Lung (tissue), 16 donors: ENCODE results near the gene TNFAIP8. TPM values are rescaled to one million over a fixed set of nuclear protein-coding genes. Genes with fewer than 3 reads are reported as not detected.

Source experiments
- ATAC-seq: fragments of 200-7000 bp; cut with Tn5 transposase; one replicate; pipeline ENCODE4 v1.9.1; 2020; ENCODE audit warnings: moderate number of reproducible peaks; ENCODE audit not compliant: insufficient read depth, low FRiP score
- DNase-seq, 3 donors: peaks; one replicate each; pipeline ENCODE4 v3.0.0-alpha.2; 2013 to 2017
- H3K27ac ChIP-seq, 2 donors: one replicate each; pipeline ENCODE4 v1.5.1; 2013; ENCODE audit warnings: mild to moderate bottlenecking in 2 of 2, moderate library complexity in 2 of 2, control low read depth in 1 of 2, inconsistent platforms in 1 of 2, low read depth in 1 of 2, low read length in 1 of 2
- H3K27me3 ChIP-seq, 3 donors: one replicate each; pipeline ENCODE4 v1.5.1; 2013; ENCODE audit warnings: low read length in 2 of 3; ENCODE audit not compliant: control insufficient read depth in 3 of 3, insufficient read depth in 3 of 3
- H3K36me3 ChIP-seq, 4 donors: one replicate each; pipeline ENCODE4 v1.5.1; 2013; ENCODE audit warnings: low read length in 4 of 4, mild to moderate bottlenecking in 1 of 4, moderate library complexity in 1 of 4; ENCODE audit not compliant: control insufficient read depth in 4 of 4, insufficient read depth in 4 of 4
- H3K4me1 ChIP-seq, 5 donors: one replicate each; pipeline ENCODE4 v1.5.1; 2013; ENCODE audit warnings: low read length in 5 of 5, mild to moderate bottlenecking in 2 of 5, moderate library complexity in 1 of 5; ENCODE audit not compliant: control insufficient read depth in 5 of 5, insufficient read depth in 5 of 5
- H3K4me3 ChIP-seq: one replicate; pipeline ENCODE4 v1.5.1; 2013; ENCODE audit warnings: mild to moderate bottlenecking, control low read depth, moderate library complexity
- H3K9ac ChIP-seq, 2 donors: one replicate each; pipeline ENCODE4 v1.5.1; 2013; ENCODE audit warnings: low read length in 2 of 2, control low read depth in 1 of 2; ENCODE audit not compliant: insufficient read depth in 1 of 2
- H3K9me3 ChIP-seq, 4 donors: one replicate each; pipeline ENCODE4 v1.5.1; 2013; ENCODE audit warnings: low read length in 3 of 4, mild to moderate bottlenecking in 1 of 4, moderate library complexity in 1 of 4; ENCODE audit not compliant: control insufficient read depth in 4 of 4, insufficient read depth in 3 of 4
- CTCF ChIP-seq: IDR thresholded peaks from 2 replicates; pipeline ENCODE4 v1.5.1; 2012; ENCODE audit warnings: mild to moderate bottlenecking; ENCODE audit errors: control extremely low read depth, extremely low read depth
- WGBS, 2 donors: extraction: QIAGEN DNeasy Blood & Tissue Kit; methylation state at CpG; one replicate each; pipeline ENCODE4 v1.1.7; 2013; 5-methylcytosine and 5-hydroxymethylcytosine counted together
- long read RNA-seq, 5 donors: transcript quantifications; one replicate each; lab custom pipeline, GENCODE V29; 2026
- polyA plus RNA-seq, 2 donors: library from polyadenylated mRNA; stranded (reverse); fragments of 200-250 nt; gene quantifications; one replicate each; pipeline ENCODE4 v1.2.1, GENCODE V29; 2013
- total RNA-seq, 2 donors: library from RNA; depleted of rRNA in 1 of 2; stranded (reverse); fragments of >200 nt in 1 of 2; gene quantifications; one replicate each; pipeline ENCODE4 v1.2.1, GENCODE V29; 2014 to 2021
- donor health status: control.
- donor health status: control.
- donor health status: Bipolar disorder and iron deficiency.
- donor health status: healthy.
- donor health status: DM: yes; HTN: yes; CAD: no.

Gene TNFAIP8
- 10 to 100 TPM; 18.5 to 52.6 TPM for total RNA-seq
- polyA plus RNA-seq, result 10 to 100 TPM; 11.5 to 58.9 TPM
- long read RNA-seq, donor 1, full-length matches to known transcripts, result 15 of 25 reads
- long read RNA-seq, donor 1, partial matches to known transcripts, result 10 of 25 reads
- long read RNA-seq, donor 1, other reads (novel, unspliced or antisense), result 0 of 25 reads
- long read RNA-seq, donor 2, full-length matches to known transcripts, result 6 of 6 reads
- long read RNA-seq, donor 2, partial matches to known transcripts, result 0 of 6 reads
- long read RNA-seq, donor 2, other reads (novel, unspliced or antisense), result 0 of 6 reads
- long read RNA-seq, donor 3, full-length matches to known transcripts, result 9 of 9 reads
- long read RNA-seq, donor 3, partial matches to known transcripts, result 0 of 9 reads
- long read RNA-seq, donor 3, other reads (novel, unspliced or antisense), result 0 of 9 reads
- long read RNA-seq, donor 4, full-length matches to known transcripts, result 2 of 2 reads
- long read RNA-seq, donor 4, partial matches to known transcripts, result 0 of 2 reads
- long read RNA-seq, donor 4, other reads (novel, unspliced or antisense), result 0 of 2 reads
- long read RNA-seq, donor 5, full-length matches to known transcripts, result 14 of 14 reads
- long read RNA-seq, donor 5, partial matches to known transcripts, result 0 of 14 reads
- long read RNA-seq, donor 5, other reads (novel, unspliced or antisense), result 0 of 14 reads

GRCh38 chr5:119355685-119356611, at the start of gene TNFAIP8:
TNFAIP8 (plus strand) TSS chr5:119356019; CDS start chr5:119356091, 72 bp downstream.
- TF ChIP-seq CTCF, result no peak
- WGBS, 2 donors, result 1 to 2% methylated on average over 60 of the region's 60 CpGs
- H3K9ac ChIP-seq, result peak within 1 kb of the TSS; percentile 74 to 88
- H3K27me3 ChIP-seq, result no peaks in the 10 kb centered on the region
- DNase-seq, result peak; percentile 73 to 76 (median 74)
- H3K36me3 ChIP-seq, result no peaks in the 10 kb centered on the region
- no peaks in the 10 kb centered on the region for H3K9me3 ChIP-seq
- peak; percentile 85 for ATAC-seq
- H3K4me1 ChIP-seq, result peaks cover 0 to 27% (median 8%) of the 10 kb centered on the region in 5 donors
- H3K4me3 ChIP-seq, result peak within 1 kb of the TSS; percentile 41
- H3K27ac ChIP-seq, result peak within 1 kb of the TSS; percentile 55 to 81

- WGBS, 2 donors, result 71 to 79% methylated on average over 3 of the region's 3 CpGs
- Histone ChIP-seq H3K9me3 (no peaks in the 10 kb centered on the region), H3K9ac (no peak overlapping the region), H3K27me3 (no peaks in the 10 kb centered on the region), H3K4me3 (no peak overlapping the region), H3K36me3 (no peaks in the 10 kb centered on the region), H3K27ac (no peak overlapping the region), H3K4me1 (peaks cover 6 to 19% (median 14%) of the 10 kb centered on the region in 5 donors)
- ATAC-seq (no peak), DNase-seq (no peak)
- no peak for TF ChIP-seq CTCF
Measured at GRCh38 chr5:119307170-119307569, 48.6 kb upstream of the TNFAIP8 start.

- DNase-seq (no peak), ATAC-seq (no peak)
- TF ChIP-seq CTCF, result no peak
- no peak overlapping the region for H3K9ac ChIP-seq
- peaks cover 4 to 22% (median 13%) of the 10 kb centered on the region in 5 donors for H3K4me1 ChIP-seq
- H3K4me3 ChIP-seq, result no peak overlapping the region
- no peaks in the 10 kb centered on the region for H3K9me3 ChIP-seq
- H3K36me3 ChIP-seq, result no peaks in the 10 kb centered on the region
- H3K27me3 ChIP-seq, result no peaks in the 10 kb centered on the region
- no peak overlapping the region for H3K27ac ChIP-seq
- 18 to 52% methylated on average over 4 of the region's 4 CpGs for WGBS, 2 donors
Measured at GRCh38 chr5:119309326-119309725, 46.5 kb upstream of the TNFAIP8 start.
